ENCODE results near the gene ROR2.
A peak's percentile ranks its signal among the peaks of the same experiment; 100 is the strongest.

GRCh38 chr9:91740701-91741100, 209.3 kb downstream of the ROR2 start:
- TF ChIP-seq CTCF (IDR thresholded peaks at IDR 0.05) (peak in 4 of 12 donors; percentile 10 to 33 (median 20)), POLR2A (IDR thresholded peaks at IDR 0.05) (no peak)

Measured in heart left ventricle (tissue), 13 donors.